HL-60 (cell line): ENCODE data around the gene SLC25A26.

Experiments used
- DNase-seq, 2 experiments: peaks; one replicate each; pipeline ENCODE4 v3.0.0-alpha.2; 2010 to 2020; ENCODE audit warnings: low read depth in 1 of 2, low spot score in 1 of 2
- H3K27ac ChIP-seq: fragments of 250-450 bp; sonication (Bioruptor Pico); replicated peaks from 2 replicates; pipeline ENCODE4 v1.5.1; 2020; ENCODE audit warnings: mild to moderate bottlenecking, moderate library complexity
- H3K27me3 ChIP-seq: fragments of 250-450 bp; sonication (Bioruptor Pico); 2 replicates; pipeline ENCODE4 v1.5.1; 2021; ENCODE audit warnings: mild to moderate bottlenecking, moderate library complexity; ENCODE audit not compliant: insufficient read depth, poor library complexity, severe bottlenecking
- H3K4me3 ChIP-seq: replicated peaks from 2 replicates; pipeline ENCODE4 v1.5.1; 2011; ENCODE audit warnings: mild to moderate bottlenecking, control low read depth, low read length; ENCODE audit not compliant: insufficient read depth
- GABPA ChIP-seq: IDR thresholded peaks from 2 replicates; pipeline ENCODE4 v1.6.1; 2012; ENCODE audit warnings: low read depth
- POLR2AphosphoS5 ChIP-seq: IDR thresholded peaks from 2 replicates; pipeline ENCODE4 v1.6.1; 2012; ENCODE audit warnings: low read depth
- REST ChIP-seq: IDR thresholded peaks from 2 replicates; pipeline ENCODE4 v1.6.1; 2012; ENCODE audit warnings: low read depth; ENCODE audit not compliant: insufficient replicate concordance
- SPI1 ChIP-seq: IDR thresholded peaks from 2 replicates; pipeline ENCODE4 v1.6.1; 2012; ENCODE audit warnings: low read depth, mild to moderate bottlenecking, borderline replicate concordance
- TF ChIP-seq, protein P1 (sequence below): IDR thresholded peaks from one replicate; pipeline ENCODE4 v1.5.1; 2011; ENCODE audit warnings: low read length, control low read depth, inconsistent platforms; ENCODE audit not compliant: insufficient read depth

The SLC25A26 gene

GRCh38 chr3:66344848-66345578 is 124.2 kb downstream of the SLC25A26 start:
- H3K27ac ChIP-seq, result no peak overlapping the region
- no peak overlapping the region for H3K4me3 ChIP-seq
- TF ChIP-seq REST (no peak), SPI1 (peak; percentile 10; the same call in 1 of the 2 replicates), POLR2AphosphoS5 (no peak)
- TF ChIP-seq, protein P1, sequence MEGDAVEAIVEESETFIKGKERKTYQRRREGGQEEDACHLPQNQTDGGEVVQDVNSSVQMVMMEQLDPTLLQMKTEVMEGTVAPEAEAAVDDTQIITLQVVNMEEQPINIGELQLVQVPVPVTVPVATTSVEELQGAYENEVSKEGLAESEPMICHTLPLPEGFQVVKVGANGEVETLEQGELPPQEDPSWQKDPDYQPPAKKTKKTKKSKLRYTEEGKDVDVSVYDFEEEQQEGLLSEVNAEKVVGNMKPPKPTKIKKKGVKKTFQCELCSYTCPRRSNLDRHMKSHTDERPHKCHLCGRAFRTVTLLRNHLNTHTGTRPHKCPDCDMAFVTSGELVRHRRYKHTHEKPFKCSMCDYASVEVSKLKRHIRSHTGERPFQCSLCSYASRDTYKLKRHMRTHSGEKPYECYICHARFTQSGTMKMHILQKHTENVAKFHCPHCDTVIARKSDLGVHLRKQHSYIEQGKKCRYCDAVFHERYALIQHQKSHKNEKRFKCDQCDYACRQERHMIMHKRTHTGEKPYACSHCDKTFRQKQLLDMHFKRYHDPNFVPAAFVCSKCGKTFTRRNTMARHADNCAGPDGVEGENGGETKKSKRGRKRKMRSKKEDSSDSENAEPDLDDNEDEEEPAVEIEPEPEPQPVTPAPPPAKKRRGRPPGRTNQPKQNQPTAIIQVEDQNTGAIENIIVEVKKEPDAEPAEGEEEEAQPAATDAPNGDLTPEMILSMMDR, result no peak
- peak in 1 of 2 experiments; percentile 26 for DNase-seq
- no peaks in the 10 kb centered on the region for H3K27me3 ChIP-seq

- Histone ChIP-seq H3K27me3 (no peaks in the 10 kb centered on the region), H3K27ac (no peak overlapping the region), H3K4me3 (no peak overlapping the region)
- TF ChIP-seq GABPA (no peak), REST (no peak), SPI1 (no peak), POLR2AphosphoS5 (no peak)
- TF ChIP-seq, protein P1, result no peak
- no peak for DNase-seq
Measured at GRCh38 chr3:66348704-66349103, 127.9 kb downstream of the SLC25A26 start.

DNA sequence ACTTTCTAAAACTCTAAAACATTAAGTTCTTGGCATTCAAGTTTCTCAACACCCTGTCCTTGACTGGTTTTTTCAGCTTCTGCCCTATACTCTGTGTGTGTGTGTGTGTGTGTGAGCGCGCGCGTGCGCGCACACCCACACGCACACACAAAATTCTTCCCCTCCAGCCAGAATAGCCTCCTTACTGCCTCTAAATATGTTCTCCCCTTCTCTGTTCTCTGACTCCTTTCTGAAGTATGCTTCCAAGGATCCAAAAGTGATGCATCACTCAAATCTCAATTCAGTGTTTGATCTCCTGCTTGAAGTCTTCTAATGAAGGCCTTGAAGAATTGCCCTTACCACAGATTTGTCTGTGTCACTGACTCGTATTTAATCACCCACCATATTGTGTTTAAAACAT is 129.8 kb downstream of the SLC25A26 start:
- DNase-seq, result no peak
- no peaks in the 10 kb centered on the region for H3K27me3 ChIP-seq
- H3K4me3 ChIP-seq, result no peak overlapping the region
- H3K27ac ChIP-seq, result no peak overlapping the region
- no peak for TF ChIP-seq SPI1
- no peak for TF ChIP-seq POLR2AphosphoS5
- TF ChIP-seq GABPA, result no peak
- TF ChIP-seq, protein P1, result no peak
- no peak for TF ChIP-seq REST
